OCI-LY7 (cell line): ENCODE results near the gene C5orf58. TPM values are rescaled to one million over a fixed set of nuclear protein-coding genes. Genes with fewer than 3 reads are reported as not detected.

Experiments used
- BruUV-seq: library from RNA; stranded (reverse); fragments of 400-500 nt; replicated peaks from 2 replicates; lab custom pipeline; 2021; lab: Mats Ljungman, UMichigan
- CTCF ChIA-PET: fragments of 300-600 bp; sonication (Branson Sonifier 250); formaldehyde crosslinking; loops from one replicate; lab custom pipeline; 2022; ENCODE audit warnings: antibody characterized with exemption; ENCODE audit not compliant: unreplicated experiment; lab: Charles Lee
- POLR2A ChIA-PET: fragments of 300-600 bp; sonication (Branson Sonifier 250); formaldehyde crosslinking; loops from one replicate; lab custom pipeline; 2022; ENCODE audit warnings: antibody characterized with exemption; lab: Charles Lee
- DNase-seq: peaks from one replicate; pipeline ENCODE4 v3.0.0-alpha.2; 2015; ENCODE audit warnings: low spot score
- H2AFZ ChIP-seq: fragments of 200-600 bp; sonication (generic), shearing (Covaris generic); 2 replicates; pipeline ENCODE4 v1.6.1; 2014; ENCODE audit warnings: mild to moderate bottlenecking, antibody characterized with exemption, low read length, moderate library complexity
- H3K27ac ChIP-seq: fragments of 200-600 bp; sonication (generic); 2 replicates; pipeline ENCODE4 v1.5.1; 2014; ENCODE audit warnings: mixed run types, low read depth, mild to moderate bottlenecking, moderate library complexity, low read length, inconsistent platforms; ENCODE audit not compliant: poor library complexity, severe bottlenecking
- H3K36me3 ChIP-seq: fragments of 200-600 bp; sonication (generic); 2 replicates; pipeline ENCODE4 v1.6.1; 2014; ENCODE audit warnings: mild to moderate bottlenecking, antibody characterized with exemption, low read length, moderate library complexity, mixed read lengths; ENCODE audit not compliant: insufficient read depth
- H3K4me1 ChIP-seq: fragments of 200-600 bp; sonication (generic); 2 replicates; pipeline ENCODE4 v1.5.1; 2014; ENCODE audit warnings: mild to moderate bottlenecking, low read length; ENCODE audit not compliant: insufficient read depth, poor library complexity, severe bottlenecking
- H3K4me2 ChIP-seq: fragments of 200-600 bp; sonication (generic); 2 replicates; pipeline ENCODE4 v1.6.1; 2014; ENCODE audit warnings: mild to moderate bottlenecking, low read length
- H3K4me3 ChIP-seq: fragments of 200-600 bp; sonication (generic); 2 replicates; pipeline ENCODE4 v1.5.1; 2014; ENCODE audit warnings: mild to moderate bottlenecking, low read depth, low read length; ENCODE audit not compliant: poor library complexity, severe bottlenecking
- H3K79me2 ChIP-seq: fragments of 200-600 bp; sonication (generic); 2 replicates; pipeline ENCODE4 v1.6.1; 2016; ENCODE audit warnings: low read depth, mild to moderate bottlenecking, low read length, moderate library complexity, mixed read lengths; ENCODE audit not compliant: insufficient read depth
- H3K9me2 ChIP-seq: fragments of 200-600 bp; sonication (generic); 2 replicates; pipeline ENCODE4 v1.6.1; 2016; ENCODE audit warnings: mild to moderate bottlenecking, low read length, mixed read lengths; ENCODE audit not compliant: insufficient read depth
- H3K9me3 ChIP-seq: fragments of 200-600 bp; sonication (generic); 2 replicates; pipeline ENCODE4 v1.6.1; 2014; ENCODE audit warnings: mild to moderate bottlenecking, mixed run types, low read length, mixed read lengths
- H4K20me1 ChIP-seq: fragments of 200-600 bp; sonication (generic); 2 replicates; pipeline ENCODE4 v1.6.1; 2014; ENCODE audit warnings: mild to moderate bottlenecking, antibody characterized with exemption, low read length, moderate library complexity, mixed read lengths; ENCODE audit not compliant: insufficient read depth
- EZH2phosphoT487 ChIP-seq: fragments of 200-600 bp; sonication (generic); IDR thresholded peaks from 2 replicates; pipeline ENCODE4 v1.6.1; 2018; ENCODE audit warnings: low read depth, borderline replicate concordance, mild to moderate bottlenecking, mixed run types, antibody characterized with exemption, low read length, moderate library complexity, mixed read lengths
- intact Hi-C: fragments of 100-400 bp; cut with micrococcal nuclease; formaldehyde crosslinking; loops from one replicate; pipeline ENCODE4 v1.10.0; 2022; ENCODE audit not compliant: unreplicated experiment
- total RNA-seq, 2 experiments: library from RNA; depleted of rRNA in 1 of 2; stranded (reverse); fragments of >200 nt in 1 of 2; shearing (Covaris generic) in 1 of 2; gene quantifications; 2 replicates each; pipeline ENCODE4 v1.2.3, GENCODE V29; 2014 to 2022
- TF ChIP-seq, protein P1 (sequence below): fragments of 200-600 bp; sonication (generic); conservative IDR thresholded peaks from 2 replicates; pipeline ENCODE4 v1.5.1; 2014; ENCODE audit warnings: mild to moderate bottlenecking, antibody characterized with exemption, low read length, moderate library complexity, mixed read lengths

C5orf58 gene
- total RNA-seq, 2 experiments from 2014 or later, result not detected

DNA sequence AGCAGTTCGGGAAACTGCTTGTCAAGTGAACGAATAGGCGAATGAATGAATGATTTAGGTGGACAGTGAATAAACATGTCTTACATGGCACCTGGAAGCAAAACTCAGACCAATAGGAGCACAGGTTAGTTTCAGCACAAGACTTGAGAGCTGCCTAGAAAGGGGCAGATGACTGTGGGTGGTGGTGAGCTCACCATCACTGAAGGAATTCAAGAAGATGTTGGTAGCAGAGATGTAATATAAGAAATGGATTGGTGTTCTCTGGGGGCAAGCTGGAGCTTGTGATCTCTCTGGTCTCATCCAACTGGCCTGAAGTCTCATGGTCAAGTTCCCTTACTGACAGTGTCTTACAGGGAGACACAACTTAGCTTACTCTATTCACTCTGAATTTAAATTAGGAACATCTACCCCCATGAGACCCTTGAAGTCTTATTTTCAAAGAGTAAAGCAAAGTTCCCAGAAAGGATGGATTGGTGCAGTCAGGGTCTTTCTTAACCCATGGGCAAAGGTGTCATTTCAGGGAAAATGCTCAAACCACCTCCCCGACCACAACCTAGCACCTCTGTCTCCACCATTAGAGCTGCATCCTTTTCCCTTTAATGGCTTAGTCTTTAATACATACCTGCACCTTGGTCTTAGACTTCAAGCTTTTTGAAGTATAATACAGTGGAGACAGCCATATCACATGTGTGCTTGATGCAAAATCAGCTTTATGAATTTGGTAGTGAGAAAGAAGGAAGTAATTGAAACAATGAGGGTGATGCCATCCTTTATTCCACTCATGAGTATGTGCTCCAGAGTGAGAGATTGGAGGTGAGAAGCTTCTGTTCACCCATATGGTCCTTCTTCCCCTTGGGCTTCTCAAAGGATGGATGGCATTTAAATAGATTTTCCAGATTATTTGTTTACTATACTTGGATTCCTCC lies 59.7 kb downstream of the C5orf58 start:
- Histone ChIP-seq H3K9me2 (no peaks in the 10 kb centered on the region), H2AFZ (no peak overlapping the region), H3K4me2 (no peak overlapping the region), H3K36me3 (no peaks in the 10 kb centered on the region), H4K20me1 (no peaks in the 10 kb centered on the region), H3K79me2 (no peaks in the 10 kb centered on the region), H3K4me1 (peaks cover 3% of the 10 kb centered on the region), H3K9me3 (no peaks in the 10 kb centered on the region), H3K27ac (no peak overlapping the region), H3K4me3 (no peak overlapping the region)
- no TSS peak for BruUV-seq
- intact Hi-C loops, result loop anchor here (2.0 kb wide), 1 partner anchor 14 kb away; no protein-coding TSS in a partner anchor
- ChIA-PET CTCF (no interaction called here), POLR2A (interaction anchor here (0.9 to 1.9 kb wide), 6 partner anchors 10 to 35 kb away, joined by 3 to 9 read pairs (median 3); no protein-coding TSS in a partner anchor)
- no peak for DNase-seq
- TF ChIP-seq, protein P1, sequence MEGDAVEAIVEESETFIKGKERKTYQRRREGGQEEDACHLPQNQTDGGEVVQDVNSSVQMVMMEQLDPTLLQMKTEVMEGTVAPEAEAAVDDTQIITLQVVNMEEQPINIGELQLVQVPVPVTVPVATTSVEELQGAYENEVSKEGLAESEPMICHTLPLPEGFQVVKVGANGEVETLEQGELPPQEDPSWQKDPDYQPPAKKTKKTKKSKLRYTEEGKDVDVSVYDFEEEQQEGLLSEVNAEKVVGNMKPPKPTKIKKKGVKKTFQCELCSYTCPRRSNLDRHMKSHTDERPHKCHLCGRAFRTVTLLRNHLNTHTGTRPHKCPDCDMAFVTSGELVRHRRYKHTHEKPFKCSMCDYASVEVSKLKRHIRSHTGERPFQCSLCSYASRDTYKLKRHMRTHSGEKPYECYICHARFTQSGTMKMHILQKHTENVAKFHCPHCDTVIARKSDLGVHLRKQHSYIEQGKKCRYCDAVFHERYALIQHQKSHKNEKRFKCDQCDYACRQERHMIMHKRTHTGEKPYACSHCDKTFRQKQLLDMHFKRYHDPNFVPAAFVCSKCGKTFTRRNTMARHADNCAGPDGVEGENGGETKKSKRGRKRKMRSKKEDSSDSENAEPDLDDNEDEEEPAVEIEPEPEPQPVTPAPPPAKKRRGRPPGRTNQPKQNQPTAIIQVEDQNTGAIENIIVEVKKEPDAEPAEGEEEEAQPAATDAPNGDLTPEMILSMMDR, result no peak
- no peak for TF ChIP-seq EZH2phosphoT487

DNA sequence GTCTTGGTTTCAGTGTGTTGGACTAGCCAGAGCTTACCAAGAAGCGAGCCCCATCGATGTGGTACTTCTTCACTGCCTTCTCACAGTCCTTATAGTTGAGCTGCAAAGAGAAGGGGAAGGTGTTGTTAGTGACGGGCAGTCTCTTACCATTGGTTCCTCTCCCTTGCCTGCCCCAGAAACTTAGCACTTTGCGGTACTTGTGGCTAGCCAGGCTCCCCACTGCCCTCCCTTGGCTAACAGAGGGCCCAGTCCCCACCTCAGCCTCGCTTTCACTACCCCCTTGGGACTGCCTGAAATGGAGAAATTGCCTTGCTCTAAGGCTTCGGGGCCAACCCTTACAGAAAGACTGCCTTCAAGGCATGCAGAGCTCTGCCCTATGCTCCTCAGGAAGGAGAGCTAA lies 60.5 kb downstream of the C5orf58 start:
- H3K27ac ChIP-seq, result no peak overlapping the region
- no peak for TF ChIP-seq EZH2phosphoT487
- TF ChIP-seq, protein P1, result no peak
- H3K79me2 ChIP-seq, result no peaks in the 10 kb centered on the region
- H3K36me3 ChIP-seq, result no peaks in the 10 kb centered on the region
- intact Hi-C loops, result loop anchor here (2.0 kb wide), 1 partner anchor 14 kb away; no protein-coding TSS in a partner anchor
- no peak overlapping the region for H3K4me3 ChIP-seq
- no peak overlapping the region for H2AFZ ChIP-seq
- no peak for DNase-seq
- H3K4me2 ChIP-seq, result no peak overlapping the region
- CTCF ChIA-PET, result no interaction called here
- H4K20me1 ChIP-seq, result no peaks in the 10 kb centered on the region
- H3K9me2 ChIP-seq, result no peaks in the 10 kb centered on the region
- H3K9me3 ChIP-seq, result no peaks in the 10 kb centered on the region
- peaks cover 11% of the 10 kb centered on the region for H3K4me1 ChIP-seq
- no TSS peak for BruUV-seq
- POLR2A ChIA-PET, result interaction anchor here (0.6 to 1.9 kb wide), 4 partner anchors 11 to 210 kb away, joined by 3 to 9 read pairs (median 3); no protein-coding TSS in a partner anchor
